Activated naive CD4-positive, alpha-beta T cell treated with anti-CD3 and anti-CD28 coated beads, Interleukin-2, amount 50 U/mL, for 24 hours (primary cell): ENCODE results near the gene BICC1.

Source experiments
- H3K27ac Mint-ChIP-seq: one replicate; pipeline ENCODE4 v1.8.0; 2021; ENCODE audit warnings: mild to moderate bottlenecking, mixed read lengths
- H3K27me3 Mint-ChIP-seq: one replicate; pipeline ENCODE4 v1.8.0; 2021; ENCODE audit warnings: mixed read lengths
- H3K36me3 Mint-ChIP-seq: one replicate; pipeline ENCODE4 v1.8.0; 2021; ENCODE audit warnings: mixed read lengths
- H3K4me1 Mint-ChIP-seq: one replicate; pipeline ENCODE4 v1.8.0; 2021; ENCODE audit warnings: mixed read lengths
- H3K4me3 Mint-ChIP-seq: one replicate; pipeline ENCODE4 v1.8.0; 2021; ENCODE audit warnings: mild to moderate bottlenecking, mixed read lengths
- H3K9me3 Mint-ChIP-seq: one replicate; pipeline ENCODE4 v1.8.0; 2021; ENCODE audit warnings: mixed read lengths

The BICC1 gene

DNA sequence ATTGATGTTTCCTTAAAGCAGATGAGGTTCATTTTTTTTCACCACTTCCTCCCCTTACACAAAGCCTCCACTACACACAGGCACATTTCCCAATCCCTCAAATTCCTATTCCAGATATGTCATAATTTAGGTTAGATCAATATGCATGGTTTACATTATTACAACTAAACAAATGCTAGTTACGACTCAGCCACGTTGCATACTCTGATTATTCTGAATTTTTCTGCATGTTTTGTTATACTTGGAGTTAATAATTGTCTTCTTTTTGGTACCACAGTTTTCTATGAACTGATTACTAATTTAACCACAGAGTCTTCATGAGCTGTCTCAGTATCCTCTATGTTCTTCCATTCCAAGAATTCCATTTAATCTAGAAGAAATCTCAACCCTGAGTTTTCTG, 4.4 kb upstream of the BICC1 start:
- Mint-ChIP-seq H3K27me3 (peaks cover 23% of the 10 kb centered on the region), H3K36me3 (no peaks in the 10 kb centered on the region), H3K4me1 (peaks cover 5% of the 10 kb centered on the region)

DNA sequence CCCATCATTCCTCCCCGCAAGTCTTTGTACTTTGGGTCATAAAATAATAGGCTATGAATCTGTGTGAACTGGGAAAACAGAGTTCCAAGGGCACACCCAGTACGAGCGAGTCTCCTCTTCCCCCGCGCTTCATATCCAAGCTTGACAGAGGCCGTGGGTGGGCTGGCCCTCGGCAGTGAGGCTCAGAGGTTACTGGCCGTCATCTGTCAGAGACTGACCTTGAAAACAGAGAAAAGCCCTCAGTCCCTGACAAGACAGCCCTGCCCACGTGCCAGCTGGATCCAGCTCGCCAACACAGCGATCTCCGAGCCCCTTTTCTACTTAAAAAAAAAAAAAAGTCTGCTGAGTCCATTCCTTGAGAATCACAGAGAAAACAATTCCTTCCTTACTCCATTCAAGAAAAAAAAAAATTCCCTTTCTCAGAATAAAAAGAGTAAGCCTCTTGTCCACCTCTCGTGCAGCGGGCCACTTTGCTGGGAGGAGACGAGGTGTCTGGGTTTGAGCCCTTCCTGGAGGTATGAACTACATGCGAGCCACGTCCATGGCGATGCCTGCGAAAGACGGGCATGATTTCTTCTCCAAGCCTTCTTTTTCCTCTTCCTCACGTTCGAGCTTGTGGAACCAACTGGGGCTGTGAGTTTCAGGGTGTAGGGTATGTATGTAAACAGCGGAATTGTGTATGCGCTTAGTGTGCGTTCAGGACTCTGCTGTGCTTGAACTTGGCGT, 744 bp upstream of the BICC1 start:
- Mint-ChIP-seq H3K36me3 (no peaks in the 10 kb centered on the region), H3K4me3 (peak overlapping the region; percentile 74), H3K27ac (no peak overlapping the region), H3K27me3 (peaks cover 30% of the 10 kb centered on the region), H3K4me1 (peaks cover 9% of the 10 kb centered on the region), H3K9me3 (no peaks in the 10 kb centered on the region)

More for the DNA sequence above, 4.4 kb upstream of the BICC1 start:
- Mint-ChIP-seq H3K4me3 (no peak overlapping the region), H3K9me3 (no peaks in the 10 kb centered on the region), H3K27ac (no peak overlapping the region)

DNA sequence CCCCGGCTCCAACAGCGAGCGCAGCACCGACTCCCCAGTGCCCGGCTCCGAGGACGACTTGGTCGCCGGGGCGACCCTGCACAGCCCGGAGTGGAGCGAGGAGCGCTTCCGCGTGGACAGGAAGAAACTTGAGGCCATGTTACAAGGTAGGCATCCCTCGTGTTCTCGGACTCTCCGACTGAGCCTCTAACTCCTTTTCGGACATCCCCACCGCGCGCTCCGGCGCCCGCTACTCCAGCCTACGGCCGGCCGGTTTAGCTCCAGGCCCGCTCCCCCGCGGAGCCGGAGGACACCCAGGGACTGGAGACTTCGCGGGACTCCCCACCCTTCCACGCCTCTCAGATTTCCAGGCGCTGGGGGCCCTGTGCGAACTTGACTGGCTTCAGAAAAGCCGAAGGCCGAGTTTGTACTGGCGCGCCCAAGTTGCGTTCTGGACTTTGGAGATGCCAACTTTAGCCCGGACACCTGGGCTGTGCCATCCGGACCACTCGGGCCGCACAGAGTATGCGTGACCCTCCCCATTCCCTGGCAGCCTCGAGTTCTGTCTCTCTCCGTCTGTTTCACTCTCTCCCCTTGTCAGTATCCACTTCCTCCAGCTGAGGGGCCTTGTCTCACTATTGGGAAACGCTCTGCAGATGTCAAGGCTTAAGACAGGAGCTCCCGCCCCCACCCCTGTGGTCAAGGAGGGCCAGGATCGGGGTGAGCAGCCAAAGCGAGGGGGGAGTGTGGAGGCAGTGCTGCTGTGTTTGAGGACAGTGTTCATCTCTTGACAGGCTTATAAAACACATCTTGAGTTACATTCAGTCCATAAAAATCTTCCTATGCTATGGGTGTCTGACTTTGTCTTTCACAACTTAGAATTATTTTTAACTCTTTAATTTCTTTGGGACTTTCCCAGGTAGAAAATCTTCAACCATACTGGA, 777 bp downstream of the BICC1 start:
- Mint-ChIP-seq H3K27me3 (peaks cover 39% of the 10 kb centered on the region), H3K4me3 (peak overlapping the region; percentile 75), H3K4me1 (peaks cover 9% of the 10 kb centered on the region), H3K36me3 (no peaks in the 10 kb centered on the region), H3K27ac (no peak overlapping the region), H3K9me3 (no peaks in the 10 kb centered on the region)

DNA sequence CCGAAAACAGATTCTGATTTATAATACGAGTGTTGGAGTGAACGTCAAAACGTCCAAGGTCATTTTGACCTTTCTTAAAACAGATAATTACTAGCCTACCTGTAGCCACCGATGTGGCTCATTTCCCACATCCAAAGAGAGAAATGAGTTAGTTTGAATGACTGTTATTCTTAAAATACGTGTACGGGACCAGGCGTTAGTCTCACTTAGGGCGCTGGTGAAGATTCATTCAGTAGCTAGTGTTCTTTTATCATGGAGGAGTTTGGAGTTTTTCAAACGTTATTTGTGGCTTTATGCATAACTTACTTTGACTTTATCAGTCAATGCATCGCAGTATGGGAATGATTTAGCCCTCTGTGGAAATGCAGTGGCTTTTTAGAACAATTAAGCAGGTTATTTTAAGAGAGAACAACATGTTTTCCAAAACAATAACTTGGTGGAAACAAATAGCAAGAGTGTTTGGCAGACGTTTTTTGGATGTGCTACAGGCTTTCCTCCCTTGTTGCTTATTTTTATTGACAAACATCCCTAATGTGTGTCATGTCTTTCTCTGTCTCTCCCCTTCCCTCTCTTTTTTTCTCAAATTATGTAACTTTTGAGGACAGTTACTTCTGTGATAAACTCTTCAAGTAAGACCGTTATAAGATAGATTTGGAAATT, 1.6 kb downstream of the BICC1 start:
- H3K4me1 Mint-ChIP-seq: peaks cover 9% of the 10 kb centered on the region
- peaks cover 43% of the 10 kb centered on the region for H3K27me3 Mint-ChIP-seq
- H3K9me3 Mint-ChIP-seq: no peaks in the 10 kb centered on the region
- peak overlapping the region; percentile 75 for H3K4me3 Mint-ChIP-seq
- H3K27ac Mint-ChIP-seq: no peak overlapping the region
- H3K36me3 Mint-ChIP-seq: no peaks in the 10 kb centered on the region

DNA sequence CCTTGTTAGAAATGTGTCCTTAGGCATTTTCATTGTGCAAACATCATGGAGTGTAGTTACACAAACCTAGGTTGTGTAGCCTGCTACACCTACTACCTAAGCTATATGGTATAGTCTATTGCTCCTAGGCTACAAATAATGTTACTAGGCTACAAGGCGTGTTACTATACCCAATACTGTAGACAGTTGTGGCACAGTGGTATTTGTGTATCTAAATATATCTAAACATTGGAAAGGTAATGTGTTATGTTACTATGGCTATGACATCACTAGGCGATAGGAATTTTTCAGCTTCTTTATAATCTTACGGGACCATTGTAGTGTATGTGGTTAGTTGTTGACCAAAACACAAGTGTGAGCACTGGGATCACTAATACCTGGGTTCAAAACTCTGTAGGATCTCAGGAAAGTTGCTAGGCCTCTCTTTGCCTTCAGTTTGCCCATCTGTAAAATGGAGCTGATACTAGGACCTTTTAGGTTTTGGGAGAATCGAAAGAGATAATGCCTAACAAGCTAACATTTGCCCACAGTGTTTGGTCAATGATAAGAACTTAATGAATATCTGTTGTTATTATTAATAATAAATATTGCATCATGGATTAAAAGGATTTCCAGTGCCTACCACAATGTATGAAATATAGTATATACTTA, 2.7 kb downstream of the BICC1 start:
- peaks cover 9% of the 10 kb centered on the region for H3K4me1 Mint-ChIP-seq
- no peaks in the 10 kb centered on the region for H3K9me3 Mint-ChIP-seq
- H3K27ac Mint-ChIP-seq: no peak overlapping the region
- H3K4me3 Mint-ChIP-seq: no peak overlapping the region
- H3K36me3 Mint-ChIP-seq: no peaks in the 10 kb centered on the region
- peaks cover 48% of the 10 kb centered on the region for H3K27me3 Mint-ChIP-seq

DNA sequence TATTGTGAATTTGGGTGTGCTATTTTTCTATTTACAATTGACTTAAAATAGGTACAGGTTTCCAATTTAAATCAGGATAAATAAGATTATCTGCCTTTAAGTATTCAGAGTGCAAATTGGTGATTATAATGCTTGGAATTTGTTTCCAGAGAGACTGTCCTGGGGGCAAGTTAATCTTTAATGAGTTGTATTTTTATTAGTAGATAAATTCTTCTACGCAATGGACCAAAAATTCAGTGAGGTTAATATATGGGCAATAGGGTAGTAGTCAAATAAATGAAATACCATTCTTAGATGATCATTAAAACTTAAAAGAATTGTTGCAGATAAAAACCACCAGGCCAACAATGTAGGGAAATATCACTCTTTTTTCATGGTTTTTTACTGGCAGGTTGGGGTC, 3.4 kb downstream of the BICC1 start:
- Mint-ChIP-seq H3K27me3 (peaks cover 52% of the 10 kb centered on the region), H3K27ac (no peak overlapping the region), H3K36me3 (no peaks in the 10 kb centered on the region), H3K4me3 (no peak overlapping the region), H3K9me3 (no peaks in the 10 kb centered on the region), H3K4me1 (peaks cover 9% of the 10 kb centered on the region)

DNA sequence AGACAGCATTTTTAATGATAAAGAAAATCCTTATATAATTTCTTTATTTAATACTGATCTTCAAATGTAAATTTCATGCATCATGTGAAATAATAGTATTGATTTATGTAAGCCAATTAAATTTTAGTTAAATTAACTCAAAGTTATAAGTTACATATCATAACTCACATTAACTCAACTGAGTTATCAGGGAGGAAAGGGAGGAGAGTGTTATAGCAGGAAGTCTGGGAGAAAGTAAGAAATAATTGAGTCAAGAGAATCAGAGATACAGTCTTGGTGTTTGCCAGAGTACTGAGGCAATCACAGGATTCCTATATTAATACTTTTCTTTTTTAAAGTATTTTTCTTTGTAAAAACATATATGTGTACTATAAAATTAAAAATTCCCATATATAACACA, 4.0 kb downstream of the BICC1 start:
- Mint-ChIP-seq H3K9me3 (no peaks in the 10 kb centered on the region), H3K27me3 (peaks cover 54% of the 10 kb centered on the region), H3K4me1 (peaks cover 9% of the 10 kb centered on the region), H3K4me3 (no peak overlapping the region), H3K27ac (no peak overlapping the region), H3K36me3 (no peaks in the 10 kb centered on the region)

DNA sequence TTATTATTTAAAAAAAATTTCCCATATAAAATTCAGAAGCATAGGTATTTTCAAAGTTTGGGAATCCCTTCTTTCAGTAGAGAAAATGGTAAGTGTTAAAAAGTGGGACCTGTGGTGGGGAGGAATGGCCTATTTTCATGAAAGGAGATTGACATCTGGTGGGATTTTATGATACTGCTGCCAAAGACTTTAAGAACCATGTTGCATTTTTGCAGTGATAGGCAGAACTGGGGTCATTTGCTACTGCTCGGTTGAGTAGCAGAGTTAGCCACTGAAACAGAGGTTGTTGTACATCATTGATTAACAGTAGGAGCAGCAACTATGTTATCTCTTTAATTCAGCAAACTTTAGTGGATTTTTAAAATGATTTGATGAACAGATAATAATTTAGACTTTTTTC, 4.4 kb downstream of the BICC1 start:
- H3K4me3 Mint-ChIP-seq: no peak overlapping the region
- H3K9me3 Mint-ChIP-seq: no peaks in the 10 kb centered on the region
- peaks cover 54% of the 10 kb centered on the region for H3K27me3 Mint-ChIP-seq
- H3K27ac Mint-ChIP-seq: no peak overlapping the region
- no peaks in the 10 kb centered on the region for H3K36me3 Mint-ChIP-seq
- peaks cover 9% of the 10 kb centered on the region for H3K4me1 Mint-ChIP-seq

DNA sequence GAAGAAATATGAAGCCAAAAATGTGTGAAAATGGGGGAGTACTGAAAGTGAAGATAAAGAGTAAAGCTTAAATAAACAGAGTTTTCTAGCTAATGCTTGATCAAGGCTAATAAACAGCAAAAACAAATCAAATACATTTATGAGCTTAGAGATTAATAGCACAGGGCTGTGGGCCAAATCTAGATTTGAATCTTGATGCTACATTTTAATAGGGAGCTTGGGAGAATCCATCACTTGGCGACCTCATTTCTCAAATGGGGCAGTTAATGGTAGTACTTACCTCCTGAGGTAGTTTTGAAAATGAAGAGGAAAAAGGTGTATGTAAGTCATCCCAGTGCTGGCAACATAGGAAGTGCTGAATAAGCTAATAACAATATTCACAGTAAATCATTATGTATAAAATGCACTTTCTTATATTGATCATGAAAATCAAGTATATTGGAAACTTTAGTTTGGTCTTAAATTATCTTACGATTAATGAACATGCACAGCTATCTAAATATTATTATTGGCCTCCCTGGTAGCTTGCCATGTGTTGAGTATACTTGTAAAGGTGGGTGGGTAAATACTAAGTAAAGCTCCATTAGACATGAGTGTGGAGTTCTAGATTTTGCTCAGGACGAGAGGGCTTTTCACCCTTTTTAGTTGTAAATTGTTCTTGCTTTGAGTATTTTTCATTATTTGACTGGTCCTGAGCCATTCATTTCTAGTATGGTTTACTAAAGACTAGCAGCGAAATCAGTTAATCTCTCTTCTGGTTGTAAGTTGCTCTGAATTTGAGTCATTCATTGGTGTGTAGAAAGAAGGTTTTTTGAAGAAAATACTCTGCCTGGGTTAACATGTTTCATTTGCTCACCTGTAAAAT, 5.1 kb downstream of the BICC1 start:
- Mint-ChIP-seq H3K36me3 (no peaks in the 10 kb centered on the region), H3K27me3 (peaks cover 50% of the 10 kb centered on the region), H3K4me3 (no peak overlapping the region), H3K27ac (no peak overlapping the region), H3K4me1 (peaks cover 4% of the 10 kb centered on the region), H3K9me3 (no peaks in the 10 kb centered on the region)

DNA sequence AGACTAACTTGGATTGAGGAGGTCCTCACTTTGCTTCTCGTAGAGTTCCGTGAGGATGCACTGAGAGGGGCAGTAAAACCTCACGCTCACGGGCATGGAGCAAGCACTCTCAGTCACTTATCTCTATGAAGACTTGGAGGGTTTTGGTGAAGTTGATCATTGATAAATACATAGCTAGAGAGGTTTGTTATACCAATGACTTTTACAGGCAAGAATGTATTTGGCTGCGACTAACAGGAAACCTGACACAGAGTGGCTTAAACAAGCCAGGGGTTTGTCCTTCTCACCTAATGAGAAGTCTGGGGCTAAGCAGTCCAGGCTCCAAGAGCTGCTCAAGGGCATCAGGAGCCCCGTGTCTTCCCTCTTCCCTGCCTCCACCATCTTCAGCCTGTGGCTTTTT, 6.1 kb downstream of the BICC1 start:
- Mint-ChIP-seq H3K27me3 (peaks cover 47% of the 10 kb centered on the region), H3K4me3 (no peak overlapping the region), H3K36me3 (no peaks in the 10 kb centered on the region), H3K4me1 (peaks cover under 1% of the 10 kb centered on the region), H3K27ac (no peak overlapping the region), H3K9me3 (no peaks in the 10 kb centered on the region)

DNA sequence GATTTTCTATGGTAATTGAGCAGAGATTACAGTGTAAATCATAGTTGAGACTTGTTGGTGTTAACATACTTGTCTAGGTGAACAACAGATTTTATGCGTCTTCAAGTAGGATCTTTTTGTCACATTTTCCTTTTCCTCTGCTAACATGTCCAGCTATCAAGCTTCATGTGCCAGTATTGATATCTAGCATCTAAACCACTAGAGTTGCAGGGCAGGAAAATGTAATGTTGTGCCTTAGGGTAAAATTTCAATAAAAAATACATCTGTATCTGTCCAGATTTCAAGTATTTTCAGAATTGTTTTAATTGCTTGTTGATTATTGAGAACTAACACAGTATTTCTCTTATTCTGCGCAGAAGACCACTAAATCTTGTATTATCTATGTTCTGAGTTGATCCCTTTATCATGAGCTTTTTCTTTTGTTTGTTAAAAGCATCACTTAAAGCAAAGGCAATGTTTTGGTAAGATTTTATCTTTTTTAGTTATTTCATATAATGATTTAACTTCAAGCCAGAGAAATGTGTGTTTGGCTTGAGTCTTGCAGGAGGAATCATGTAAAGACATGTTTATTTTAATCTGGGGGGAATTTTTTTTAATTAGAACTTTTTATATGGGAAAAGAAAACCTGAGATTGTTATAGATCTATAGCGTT, 16.5 kb downstream of the BICC1 start:
- no peaks in the 10 kb centered on the region for H3K36me3 Mint-ChIP-seq
- H3K4me1 Mint-ChIP-seq: no peaks in the 10 kb centered on the region
- no peak overlapping the region for H3K27ac Mint-ChIP-seq
- H3K27me3 Mint-ChIP-seq: peaks cover 9% of the 10 kb centered on the region
- no peaks in the 10 kb centered on the region for H3K9me3 Mint-ChIP-seq
- no peak overlapping the region for H3K4me3 Mint-ChIP-seq

DNA sequence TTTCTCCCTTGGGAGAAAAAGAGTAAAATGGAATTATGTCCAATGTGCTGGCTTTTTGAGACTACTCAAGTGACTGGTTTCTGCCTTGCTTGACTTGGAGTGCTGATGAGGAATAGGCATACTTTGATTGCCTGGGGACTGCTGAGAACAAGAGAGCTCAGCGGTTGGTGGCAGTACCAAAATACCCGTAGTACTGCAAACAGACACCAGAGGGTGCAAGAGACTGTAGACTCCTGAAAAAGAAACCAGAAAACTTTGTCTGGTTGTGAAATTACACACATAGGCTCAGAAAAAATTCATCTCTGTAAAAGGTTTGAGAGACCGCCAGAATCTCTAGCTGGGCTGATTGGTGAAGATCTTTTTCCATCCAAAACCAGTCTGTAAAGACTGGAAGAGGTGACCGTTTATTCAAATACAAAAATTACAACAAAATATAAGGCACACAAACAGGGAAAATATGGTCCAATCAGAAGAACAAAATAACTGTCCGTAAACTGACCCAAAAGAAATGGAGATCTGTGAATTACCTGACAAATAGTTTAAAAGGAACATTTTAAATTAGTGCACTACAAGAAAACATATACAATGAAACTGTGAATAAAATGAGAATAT, 18.5 kb downstream of the BICC1 start:
- H3K36me3 Mint-ChIP-seq: no peaks in the 10 kb centered on the region
- H3K9me3 Mint-ChIP-seq: peaks cover 12% of the 10 kb centered on the region
- no peak overlapping the region for H3K27ac Mint-ChIP-seq
- H3K4me3 Mint-ChIP-seq: no peak overlapping the region
- no peaks in the 10 kb centered on the region for H3K4me1 Mint-ChIP-seq
- peaks cover 11% of the 10 kb centered on the region for H3K27me3 Mint-ChIP-seq

DNA sequence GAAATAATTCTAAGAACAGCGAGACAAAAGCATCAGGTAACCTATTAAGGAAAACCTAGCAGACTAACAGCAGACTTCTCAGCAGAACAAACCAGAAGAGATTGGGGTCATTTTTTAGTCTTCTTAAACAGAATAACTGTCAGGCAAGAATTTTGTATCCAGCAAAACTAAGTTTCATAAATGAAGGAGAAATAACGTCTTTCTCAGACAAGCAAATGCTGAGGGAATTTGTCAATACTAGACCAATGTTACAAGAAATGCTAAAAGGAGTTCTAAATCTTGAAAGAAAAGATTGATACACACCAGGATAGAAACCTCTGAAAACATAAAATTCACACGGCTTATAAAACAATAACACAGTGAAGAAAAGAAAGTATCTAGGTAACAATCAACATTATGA, 22.6 kb downstream of the BICC1 start:
- Mint-ChIP-seq H3K4me3 (no peak overlapping the region), H3K4me1 (no peaks in the 10 kb centered on the region), H3K36me3 (no peaks in the 10 kb centered on the region), H3K27ac (no peak overlapping the region), H3K9me3 (peaks cover 17% of the 10 kb centered on the region), H3K27me3 (peaks cover 3% of the 10 kb centered on the region)

DNA sequence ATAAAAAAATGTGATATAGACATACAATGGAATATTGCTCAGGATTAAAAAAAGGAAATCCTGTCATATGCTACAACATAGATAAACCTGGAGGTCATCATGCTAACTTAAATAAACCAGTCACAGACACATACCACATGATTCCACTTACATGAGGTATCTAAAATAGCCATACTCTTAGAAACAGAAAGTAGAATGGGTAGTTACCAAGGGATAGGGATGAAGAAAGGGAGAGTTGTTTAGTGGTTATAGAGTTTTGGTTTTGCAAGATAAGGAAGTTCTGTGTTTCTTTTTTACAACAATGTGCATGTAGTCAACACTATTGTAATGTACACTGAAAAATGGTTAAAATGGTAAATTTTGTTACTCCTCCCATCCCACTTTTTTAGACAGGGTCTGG, 30.5 kb downstream of the BICC1 start:
- Mint-ChIP-seq H3K36me3 (no peaks in the 10 kb centered on the region), H3K27ac (no peak overlapping the region), H3K27me3 (no peaks in the 10 kb centered on the region), H3K9me3 (peaks cover 5% of the 10 kb centered on the region), H3K4me3 (no peak overlapping the region), H3K4me1 (no peaks in the 10 kb centered on the region)
